HG03060 (cell line): Measurements from ENCODE around the gene SMAP2.
"Not testable (repeated sequence)": the region's sequence is repeated elsewhere in the genome, so short reads cannot be mapped to it uniquely, and the experiment has no call there.

ENCODE experiments used
- ATAC-seq: cut with Tn5 transposase; IDR thresholded peaks from one replicate; pipeline ENCODE4 v1.9.1; 2021; ENCODE audit warnings: low read depth, moderate number of reproducible peaks; ENCODE audit not compliant: unreplicated experiment

SMAP2 gene

DNA sequence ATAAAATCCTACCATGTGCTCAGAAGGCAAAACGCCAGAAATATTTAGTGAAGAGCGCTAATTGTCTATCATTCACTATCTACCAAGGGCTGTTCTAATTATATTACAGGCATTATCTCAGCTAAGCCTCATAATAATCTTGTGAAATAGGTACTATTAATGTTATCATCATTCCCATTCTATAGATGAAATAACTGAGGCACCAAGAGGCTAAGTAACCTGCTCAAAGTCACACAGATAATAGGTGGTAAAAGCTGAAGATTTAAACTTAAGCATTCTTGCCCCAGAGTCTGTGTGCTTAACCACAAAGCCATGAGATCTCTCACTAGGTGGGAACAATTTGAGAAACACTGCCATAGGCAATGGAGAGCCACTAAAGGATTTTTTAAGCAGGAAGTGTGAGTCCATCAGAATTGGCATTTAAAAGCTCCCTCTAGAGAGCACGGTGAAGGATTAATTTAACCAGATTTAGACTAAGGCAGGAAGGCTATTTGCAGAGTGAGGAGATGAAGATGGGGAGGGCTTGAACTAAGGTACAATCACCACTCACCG is 1.7 kb upstream of the SMAP2 start:
- ATAC-seq, result no peak

DNA sequence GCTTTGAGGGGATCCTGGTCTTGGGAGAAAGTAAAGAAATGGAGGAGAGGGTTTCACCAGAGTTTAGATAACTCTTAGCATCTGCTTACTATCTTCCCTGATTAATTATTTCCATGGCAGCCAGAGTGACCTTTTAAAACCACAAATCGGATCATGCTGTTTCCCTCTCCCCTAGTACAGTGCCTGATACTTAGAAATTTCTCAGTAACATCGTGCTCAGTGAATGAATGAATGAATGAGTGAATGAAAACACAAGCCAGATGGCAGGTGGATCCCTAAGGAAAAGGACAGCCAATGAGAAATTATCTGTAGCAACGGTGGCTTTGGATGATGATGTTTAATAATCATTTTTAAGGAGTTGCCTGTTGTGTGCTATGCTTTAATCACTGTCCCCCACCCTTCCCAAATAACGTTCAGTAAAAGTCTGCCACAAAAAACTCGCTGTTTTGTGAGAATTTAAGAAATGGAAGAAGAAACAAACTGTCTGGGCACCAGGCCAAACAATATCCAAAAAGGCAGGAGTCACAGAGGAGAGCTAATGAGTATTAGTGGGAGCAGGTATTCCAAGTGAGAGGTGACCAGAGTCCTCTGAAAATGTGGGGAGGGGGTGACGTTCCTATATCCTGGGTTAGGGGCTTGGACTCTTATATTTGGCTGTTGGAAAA is 737 bp upstream of the SMAP2 start:
- ATAC-seq, result no peak

DNA sequence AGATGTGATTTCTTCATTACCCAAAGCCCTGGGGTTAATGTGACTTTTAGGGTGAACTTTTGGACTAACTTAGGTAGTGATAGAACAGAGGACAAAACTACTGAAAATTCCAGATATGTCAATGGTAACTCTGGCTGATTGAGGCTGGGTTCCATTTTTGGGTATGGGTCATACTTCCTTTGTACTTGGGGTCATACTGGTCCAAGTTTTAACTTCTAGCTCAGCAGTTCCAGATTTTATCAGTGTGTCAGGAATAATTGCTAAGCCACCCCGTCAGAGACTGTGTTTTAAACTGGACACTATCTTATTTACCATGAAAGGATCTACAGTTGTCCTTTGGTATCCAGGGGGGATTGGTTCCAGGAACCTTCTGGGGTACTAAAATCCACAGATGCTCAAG is 4.0 kb downstream of the SMAP2 start:
- ATAC-seq, result no peak

DNA sequence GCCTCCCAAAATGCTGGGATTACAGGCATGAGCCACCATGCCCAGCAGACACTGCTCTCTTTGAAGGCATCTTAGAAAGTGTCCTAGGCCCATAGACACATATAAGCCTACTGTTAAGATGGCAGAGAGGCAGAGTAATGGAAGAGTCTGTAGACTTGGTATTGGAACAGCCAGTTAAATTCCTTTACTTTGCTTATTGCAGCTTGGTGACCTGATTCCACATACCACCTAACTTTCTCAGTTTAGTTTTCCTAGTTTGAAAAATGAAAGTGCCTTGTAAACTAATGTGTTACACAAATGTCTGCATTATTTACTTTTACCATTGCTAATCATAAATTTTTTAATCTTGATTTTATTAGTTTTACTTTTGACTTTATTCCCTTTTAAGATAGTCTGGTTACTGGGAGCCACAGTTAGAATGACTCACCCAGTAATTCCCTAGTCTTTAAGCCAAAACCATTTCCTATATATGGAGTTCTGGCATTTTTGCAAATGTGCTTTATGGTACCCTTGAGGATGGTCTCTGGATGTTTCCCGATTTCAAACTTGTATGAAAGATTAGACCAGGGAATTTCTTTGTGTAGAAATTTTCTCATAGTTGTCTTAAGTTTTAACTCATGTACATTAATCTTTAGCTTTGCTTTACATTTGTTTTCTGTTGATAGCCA is 6.4 kb downstream of the SMAP2 start:
- no peak for ATAC-seq

DNA sequence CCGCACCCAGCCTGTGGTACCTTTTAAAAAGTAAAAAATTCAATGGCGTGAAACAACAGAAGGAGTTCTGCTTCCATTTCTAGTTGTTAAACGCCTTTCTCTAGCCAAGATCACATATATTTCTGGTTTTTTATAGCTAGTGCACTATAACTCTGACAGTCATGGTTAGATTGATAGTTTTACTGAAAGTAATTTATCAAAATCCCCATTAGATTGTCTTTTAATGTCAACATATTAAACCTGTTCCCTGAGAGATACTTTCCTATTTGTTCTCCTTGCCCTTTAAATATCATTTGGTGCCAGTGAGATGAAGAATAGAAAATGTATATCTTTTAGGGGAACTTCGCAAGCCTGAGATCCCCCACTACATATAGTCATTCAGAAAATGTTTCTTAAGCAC is 7.3 kb downstream of the SMAP2 start:
- ATAC-seq, result no peak

DNA sequence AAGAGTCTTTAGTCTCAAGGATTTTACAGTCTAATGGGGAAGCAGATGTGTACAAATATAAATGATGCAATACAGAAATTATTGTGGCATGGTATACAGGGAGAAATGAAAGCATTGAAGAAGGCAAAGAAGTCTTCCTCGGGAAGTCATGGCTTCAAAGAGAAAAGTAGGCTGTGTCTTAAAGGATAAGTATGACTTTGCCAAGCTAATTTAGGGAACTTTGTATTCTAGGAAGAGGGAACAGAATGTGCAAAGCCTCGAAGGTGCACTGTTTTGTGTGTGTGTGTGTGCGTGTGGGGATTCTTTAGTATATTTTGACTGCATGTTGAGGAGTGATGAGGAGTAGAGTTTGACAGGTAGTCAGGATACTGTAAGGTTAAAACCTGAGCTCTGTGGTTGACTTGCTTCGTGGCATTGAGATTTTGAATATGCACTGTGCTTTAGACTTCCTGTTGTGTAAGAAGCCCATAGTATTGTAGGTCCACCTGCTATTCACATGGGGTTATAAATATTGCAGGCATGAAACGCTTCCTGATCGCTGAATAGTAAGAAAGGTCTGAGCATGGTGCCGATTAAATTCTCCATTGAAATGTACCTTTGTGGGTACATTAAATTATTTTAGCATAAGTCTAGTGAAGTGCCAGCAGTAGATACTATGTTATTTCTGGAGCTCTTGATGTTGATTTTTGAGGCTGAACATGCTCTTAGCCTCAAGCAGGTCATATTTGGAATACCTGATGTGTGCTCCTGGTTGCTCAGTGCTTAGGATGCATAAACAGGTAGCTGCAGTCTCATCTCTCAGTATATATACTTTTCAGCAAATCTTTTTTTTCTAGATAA is 8.0 kb downstream of the SMAP2 start:
- ATAC-seq, result no peak

DNA sequence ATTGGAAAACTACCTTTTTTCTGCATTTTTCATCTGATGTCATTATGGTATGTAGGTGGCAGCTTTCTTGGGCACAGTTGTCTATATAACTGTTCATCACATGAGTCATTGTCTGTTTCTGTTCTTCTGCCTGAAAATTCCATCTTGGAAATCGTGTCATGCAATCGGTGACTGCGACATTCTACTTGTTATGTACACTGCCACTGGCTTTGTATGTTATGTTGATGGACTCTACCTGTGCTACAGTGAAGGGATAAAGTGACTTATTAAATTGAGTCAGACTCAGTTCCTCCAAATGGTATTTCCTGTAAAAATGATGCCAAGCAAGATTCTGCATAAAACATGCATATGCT is 8.6 kb downstream of the SMAP2 start:
- ATAC-seq, result no peak

DNA sequence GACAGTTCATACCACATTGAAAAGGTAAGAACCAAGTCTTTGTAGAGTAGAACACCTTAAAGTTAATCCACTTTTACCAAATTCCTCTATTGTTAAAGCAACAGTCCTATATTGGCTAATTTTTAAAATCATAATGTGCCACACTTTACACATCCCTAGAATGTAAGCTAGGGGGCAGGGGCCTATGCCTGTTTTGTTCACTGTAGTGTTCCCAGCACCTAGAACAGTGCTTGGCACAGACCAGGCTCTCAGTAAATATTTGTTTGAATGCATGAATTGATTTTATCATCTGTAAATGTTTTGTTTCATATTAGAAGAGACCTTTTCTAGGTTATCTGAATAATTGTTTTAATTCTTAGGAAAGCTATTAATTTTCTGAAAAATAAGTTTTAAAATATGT is 9.1 kb downstream of the SMAP2 start:
- no peak for ATAC-seq

DNA sequence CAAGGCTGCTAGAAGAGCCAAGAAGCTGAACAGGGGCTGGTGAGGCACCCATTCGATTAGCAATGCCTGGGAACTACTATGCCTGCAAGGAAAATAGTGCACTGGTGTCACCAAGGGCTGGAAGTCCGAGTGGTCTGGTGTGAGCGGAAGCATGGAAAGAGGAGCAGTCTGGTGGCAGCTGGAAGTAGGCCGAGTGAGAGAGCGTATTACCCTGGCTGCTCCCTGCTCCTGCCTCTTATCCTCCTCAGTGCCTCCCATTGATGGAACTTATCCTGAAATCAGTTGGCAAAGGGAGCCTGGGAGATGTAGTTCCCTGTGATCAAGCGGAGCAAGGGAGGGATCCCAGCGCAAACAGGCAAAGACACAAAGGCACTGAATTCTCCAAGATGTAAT is 9.6 kb downstream of the SMAP2 start:
- ATAC-seq, result no peak

DNA sequence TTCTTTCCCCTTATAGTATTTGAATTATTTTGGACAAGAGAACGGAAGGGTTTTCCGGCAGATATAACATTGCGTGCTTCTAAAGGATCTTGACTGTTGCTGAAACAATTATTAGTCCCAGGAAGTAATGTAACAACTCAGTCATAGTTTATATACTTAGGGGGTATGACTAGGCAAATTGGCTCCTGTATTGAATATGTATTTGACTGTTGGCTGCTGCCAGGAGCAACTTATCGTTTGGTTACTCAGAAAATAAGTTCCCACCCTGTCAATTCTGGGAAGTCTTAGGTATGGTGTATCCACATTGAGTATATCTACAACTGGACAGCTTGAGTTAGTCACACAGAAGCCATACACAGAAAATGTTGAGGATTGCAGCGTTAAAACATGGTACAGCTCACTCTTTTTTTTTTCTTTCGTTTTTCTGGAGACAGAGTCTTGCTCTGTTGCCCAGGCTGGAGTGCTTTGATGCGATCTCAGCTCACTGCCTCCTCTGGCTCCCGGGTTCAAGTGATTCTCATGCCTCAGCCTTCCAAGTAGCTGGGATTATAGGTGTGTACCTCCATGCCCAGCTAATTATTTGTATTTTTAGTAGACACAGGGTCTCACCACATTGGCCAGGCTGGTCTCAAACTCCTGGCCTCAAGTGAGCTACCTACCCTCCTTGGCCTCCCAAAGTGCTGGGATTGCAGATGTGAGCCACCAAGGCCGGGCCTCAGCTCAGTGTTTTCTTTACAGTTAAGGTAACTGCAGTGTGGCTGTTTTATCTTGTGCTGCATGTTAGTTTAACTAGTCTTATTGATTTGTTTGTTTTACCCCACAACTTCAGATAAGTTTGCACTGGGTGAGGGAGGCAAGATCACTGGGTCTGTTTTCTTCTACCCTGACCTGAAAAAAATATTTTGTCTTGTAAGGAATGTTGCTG is 10.2 kb downstream of the SMAP2 start:
- ATAC-seq, result no peak

DNA sequence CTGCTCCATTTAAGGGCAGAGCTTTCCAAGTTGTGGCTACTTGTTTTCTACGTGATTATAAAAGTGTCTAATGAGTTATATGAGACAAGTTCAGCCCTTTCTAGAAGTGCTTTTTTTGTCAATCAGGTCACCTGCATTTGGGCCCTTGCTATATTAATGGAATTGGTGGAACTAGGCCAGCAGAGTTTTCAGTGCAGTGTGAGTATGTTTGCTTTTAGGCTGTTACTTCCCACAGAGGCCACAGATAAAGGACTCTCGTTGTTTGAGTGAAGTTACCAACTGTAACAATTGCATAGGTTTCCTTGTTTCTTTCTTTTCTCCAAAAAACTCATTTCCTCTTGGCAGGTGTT is 10.9 kb downstream of the SMAP2 start:
- ATAC-seq, result no peak

DNA sequence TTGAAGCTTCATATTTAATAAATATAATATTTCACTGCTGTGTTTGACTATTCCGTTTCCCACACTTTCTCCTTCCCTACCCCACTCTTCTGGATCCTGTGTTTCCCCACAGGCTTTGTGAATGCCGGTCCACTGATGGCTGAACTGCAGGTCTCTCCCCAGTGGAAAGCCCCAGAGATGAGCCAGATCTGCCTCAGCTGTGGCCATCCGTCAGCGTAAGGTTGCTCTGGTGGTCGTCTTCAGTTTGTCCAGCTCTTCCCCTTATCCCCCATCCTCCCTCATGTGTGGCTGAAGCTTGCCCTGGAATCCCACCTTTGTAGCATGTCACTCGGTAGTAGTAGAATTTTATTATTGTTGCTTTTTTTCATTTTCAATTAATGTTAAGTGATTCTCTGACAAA is 11.4 kb downstream of the SMAP2 start:
- ATAC-seq, result no peak

DNA sequence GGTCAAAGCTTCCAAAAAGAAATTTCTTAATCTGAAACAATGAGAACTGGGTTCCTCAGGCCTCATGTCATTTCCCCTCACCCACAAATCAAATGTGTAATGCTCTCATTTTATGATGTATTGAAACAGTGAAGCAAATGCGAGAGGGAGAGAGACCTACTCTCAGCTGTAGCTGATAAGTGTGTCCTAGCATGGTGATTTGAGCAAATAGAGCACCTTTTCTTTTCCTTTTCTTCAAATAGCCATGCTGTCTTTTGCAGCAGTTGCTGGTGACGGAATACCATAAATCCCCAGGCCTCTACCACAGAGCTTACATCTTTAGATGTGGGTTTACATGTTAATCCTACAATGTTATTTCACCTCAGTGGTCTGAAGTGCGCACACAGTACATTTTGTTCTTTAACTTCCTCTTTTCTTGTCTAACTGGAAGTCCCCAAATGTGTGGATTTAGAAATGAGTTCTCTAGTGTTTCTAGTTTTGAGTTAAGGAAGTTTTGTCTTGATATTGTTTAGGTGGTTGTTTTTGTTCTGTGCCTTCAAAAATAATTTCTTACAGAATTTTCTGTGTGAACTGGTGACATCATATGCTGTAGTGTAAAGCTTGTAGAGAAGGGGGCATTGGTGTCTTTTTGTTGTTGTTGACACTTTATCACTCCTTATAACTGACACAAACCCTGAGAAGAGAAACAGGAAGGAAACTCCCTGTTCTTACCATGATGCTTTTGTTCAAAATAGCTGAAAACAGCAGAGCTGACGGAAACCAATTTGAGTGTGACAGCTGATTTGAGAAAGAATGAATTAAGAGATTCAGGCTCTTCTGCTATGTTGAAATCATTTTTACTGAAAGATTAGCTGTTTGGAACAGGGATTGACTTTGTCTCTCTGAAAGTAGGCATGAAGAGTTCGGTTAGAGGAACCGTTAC is 12.2 kb downstream of the SMAP2 start:
- peak; percentile 58 for ATAC-seq

DNA sequence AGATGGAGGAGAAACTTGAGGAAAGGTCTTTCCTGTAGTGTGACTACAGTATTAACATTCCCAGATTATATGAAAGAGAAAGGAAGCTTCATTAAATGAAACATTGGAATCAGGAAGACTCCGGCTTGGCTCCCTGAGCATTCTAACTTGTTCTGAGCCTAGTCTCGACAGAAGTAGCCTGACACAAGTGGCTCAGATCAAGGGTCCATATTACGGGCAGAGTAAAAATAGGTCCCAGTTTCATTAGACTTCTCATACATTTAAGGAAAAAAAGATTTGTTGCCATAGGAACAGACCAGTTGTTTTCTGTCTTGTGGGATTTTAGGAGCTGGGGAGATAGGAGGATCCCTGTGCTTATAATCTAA is 12.8 kb downstream of the SMAP2 start:
- ATAC-seq, result no peak

DNA sequence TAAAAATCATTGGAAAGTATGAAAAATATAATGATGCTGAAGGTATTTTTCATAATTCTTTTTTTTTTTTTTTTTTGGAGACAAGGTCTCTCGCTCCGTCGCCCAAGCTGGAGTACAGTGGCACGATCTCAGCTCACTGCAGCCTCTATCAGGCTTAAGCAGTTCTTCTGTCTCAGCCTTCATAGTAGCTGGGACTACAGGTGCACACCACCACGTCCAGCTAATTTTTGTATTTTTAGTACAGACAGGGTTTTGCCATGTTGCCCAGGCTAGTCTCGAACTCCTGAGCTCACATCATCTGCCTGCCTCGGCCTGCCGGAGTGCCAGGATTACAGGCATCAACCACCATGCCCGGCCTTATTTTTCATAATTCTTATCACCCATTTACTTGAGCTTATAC is 13.3 kb downstream of the SMAP2 start:
- ATAC-seq, result no peak

DNA sequence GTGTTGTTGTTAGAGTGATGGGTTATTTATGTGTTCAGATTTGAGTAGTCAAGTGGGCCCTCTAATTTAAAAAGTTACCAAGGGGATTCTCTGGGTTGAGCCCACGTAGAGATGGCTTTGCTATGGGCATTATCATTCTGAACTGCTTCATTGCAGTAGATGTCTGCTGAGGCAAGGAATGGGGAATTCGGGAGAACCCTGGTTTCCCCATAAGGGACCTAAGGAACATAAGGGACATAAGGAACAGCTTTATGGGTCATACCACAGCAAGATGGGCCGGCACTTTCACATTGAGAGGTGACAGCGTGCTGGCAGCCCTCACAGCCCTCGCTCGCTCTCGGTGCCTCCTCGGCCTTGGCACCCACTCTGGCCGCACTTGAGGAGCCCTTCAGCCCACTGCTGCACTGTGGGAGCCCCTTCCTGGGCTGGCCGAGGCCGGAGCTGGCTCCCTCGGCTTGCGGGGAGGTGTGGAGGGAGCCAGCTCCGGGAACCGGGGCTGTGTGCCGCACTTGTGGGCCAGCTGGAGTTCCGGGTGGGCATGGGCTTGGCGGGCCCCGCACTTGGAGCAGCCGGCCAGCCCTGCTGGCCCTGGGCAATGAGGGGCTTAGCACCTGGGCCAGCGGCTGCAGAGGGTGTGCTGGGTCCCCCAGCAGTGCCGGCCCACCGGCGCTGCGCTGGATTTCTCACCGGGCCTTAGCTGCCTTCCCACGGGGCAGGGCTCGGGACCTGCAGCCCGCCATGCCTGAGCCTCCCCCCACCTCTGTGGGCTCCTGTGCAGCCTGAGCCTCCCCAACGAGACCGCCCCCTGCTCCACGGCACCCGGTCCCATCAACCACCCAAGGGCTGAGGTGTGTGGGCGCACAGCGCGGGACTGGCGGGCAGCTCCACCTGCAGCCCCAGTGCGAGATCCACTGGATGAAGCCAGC is 14.1 kb downstream of the SMAP2 start:
- ATAC-seq, result not testable (repeated sequence)

DNA sequence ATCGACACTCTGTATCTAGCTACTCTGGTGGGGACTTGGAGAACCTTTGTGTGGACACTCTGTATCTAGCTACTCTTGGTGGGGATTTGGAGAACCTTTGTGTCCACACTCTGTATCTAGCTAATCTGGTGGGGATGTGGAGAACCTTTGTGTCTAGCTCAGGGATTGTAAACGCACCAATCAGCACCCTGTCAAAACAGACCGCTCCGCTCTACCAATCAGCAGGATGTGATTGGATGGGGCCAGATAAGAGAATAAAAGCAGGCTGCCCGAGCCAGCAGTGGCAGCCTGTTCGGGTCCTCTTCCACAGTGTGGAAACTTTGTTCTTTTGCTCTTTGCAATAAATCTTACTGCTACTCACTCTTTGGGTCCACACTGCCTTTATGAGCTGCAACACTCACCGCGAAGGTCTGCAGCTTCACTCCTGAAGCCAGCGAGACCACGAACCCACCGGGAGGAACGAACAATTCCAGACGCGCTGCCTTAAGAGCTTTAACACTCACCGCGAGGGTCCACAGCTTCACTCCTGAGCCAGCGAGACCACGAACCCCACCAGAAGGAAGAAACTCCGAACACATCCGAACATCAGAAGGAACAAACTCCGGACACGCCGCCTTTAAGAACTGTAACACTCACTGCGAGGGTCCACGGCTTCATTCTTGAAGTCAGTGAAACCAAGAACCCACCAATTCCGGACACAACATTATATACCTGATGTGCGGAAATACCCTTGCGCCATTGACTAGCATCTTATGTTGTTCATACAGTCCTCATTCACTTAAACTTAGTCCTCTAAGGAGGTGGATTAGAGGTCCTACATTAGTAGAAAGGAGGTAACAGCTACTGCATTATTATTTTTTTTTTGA is 15.2 kb downstream of the SMAP2 start:
- ATAC-seq, result not testable (repeated sequence)
